Lower lobe of right lung (tissue), 2 donors: Measurements from ENCODE around the gene BMPR1A. TPM values are rescaled to one million over a fixed set of nuclear protein-coding genes. Genes with fewer than 3 reads are reported as not detected.
A peak's percentile ranks its signal among the peaks of the same experiment; 100 is the strongest.

Experiments
- ATAC-seq, 2 donors: fragments of 200-7000 bp; cut with Tn5 transposase; one replicate each; pipeline ENCODE4 v1.9.1; 2020 to 2022; ENCODE audit warnings: mild to moderate bottlenecking in 2 of 2, moderate library complexity in 2 of 2
- DNase-seq: peaks from one replicate; pipeline ENCODE4 v3.0.0-alpha.2; 2020
- H3K27ac ChIP-seq: fragments of 200-600 bp; one replicate; pipeline ENCODE4 v1.8.0; 2022
- H3K27me3 ChIP-seq: fragments of 200-600 bp; one replicate; pipeline ENCODE4 v1.8.0; 2022; ENCODE audit warnings: low read depth
- H3K36me3 ChIP-seq: fragments of 200-600 bp; one replicate; pipeline ENCODE4 v1.8.0; 2022; ENCODE audit warnings: mild to moderate bottlenecking
- H3K4me1 ChIP-seq: fragments of 200-600 bp; one replicate; pipeline ENCODE4 v1.8.0; 2022
- H3K4me3 ChIP-seq: fragments of 200-600 bp; one replicate; pipeline ENCODE4 v1.8.0; 2022; ENCODE audit warnings: mild to moderate bottlenecking
- H3K9me3 ChIP-seq: fragments of 200-600 bp; one replicate; pipeline ENCODE4 v1.8.0; 2022
- CTCF ChIP-seq: fragments of 200-600 bp; IDR thresholded peaks from one replicate; pipeline ENCODE4 v1.8.0; 2022; ENCODE audit warnings: antibody characterized with exemption, mild to moderate bottlenecking
- intact Hi-C: fragments of 100-400 bp; cut with DNase I; formaldehyde crosslinking; loops from one replicate; pipeline ENCODE4 v1.11.0; 2022
- total RNA-seq: library from RNA; stranded (reverse); fragmentation: NEBNext Ultra II Directional; extraction: Animal tissue kit (Norgen Biotek cat#: 25700); gene quantifications from one replicate; pipeline ENCODE4 v1.2.1, GENCODE V29; 2021
- donor health status: DM: no; HTN: yes; CAD: no; lungs with severe emphysema.

The BMPR1A gene
- total RNA-seq, 1 donor from 2014 or later = 37.0 TPM

GRCh38 chr10:86900955-86901354, 144.5 kb downstream of the BMPR1A start:
- H3K4me1 ChIP-seq = peaks cover 4% of the 10 kb centered on the region
- ATAC-seq = peak; percentile 71 to 86
- no peak overlapping the region for H3K4me3 ChIP-seq
- intact Hi-C loops = no loop called here
- H3K36me3 ChIP-seq = peaks cover 11% of the 10 kb centered on the region
- no peaks in the 10 kb centered on the region for H3K9me3 ChIP-seq
- DNase-seq = peak; percentile 62
- no peak overlapping the region for H3K27ac ChIP-seq
- TF ChIP-seq CTCF = no peak
- H3K27me3 ChIP-seq = no peaks in the 10 kb centered on the region

GRCh38 chr10:86904600-86904999, 148.2 kb downstream of the BMPR1A start:
- Histone ChIP-seq H3K9me3 (no peaks in the 10 kb centered on the region), H3K27me3 (no peaks in the 10 kb centered on the region), H3K4me1 (peaks cover 4% of the 10 kb centered on the region), H3K27ac (no peak overlapping the region), H3K4me3 (no peak overlapping the region), H3K36me3 (peaks cover 11% of the 10 kb centered on the region)
- no peak for TF ChIP-seq CTCF
- intact Hi-C loops = no loop called here
- ATAC-seq (no peak), DNase-seq (no peak)

- intact Hi-C loops = no loop called here
- no peaks in the 10 kb centered on the region for H3K9me3 ChIP-seq
- no peaks in the 10 kb centered on the region for H3K27me3 ChIP-seq
- no peak overlapping the region for H3K4me3 ChIP-seq
- DNase-seq (no peak), ATAC-seq (no peak)
- peaks cover 11% of the 10 kb centered on the region for H3K36me3 ChIP-seq
- peaks cover 4% of the 10 kb centered on the region for H3K4me1 ChIP-seq
- H3K27ac ChIP-seq = no peak overlapping the region
- no peak for TF ChIP-seq CTCF
These were observed 149.0 kb downstream of the BMPR1A start for GRCh38 chr10:86905429-86905828.

GRCh38 chr10:86914734-86915133, 158.3 kb downstream of the BMPR1A start:
- Histone ChIP-seq H3K9me3 (no peaks in the 10 kb centered on the region), H3K27ac (no peak overlapping the region), H3K27me3 (no peaks in the 10 kb centered on the region), H3K36me3 (peaks cover 36% of the 10 kb centered on the region), H3K4me1 (no peaks in the 10 kb centered on the region), H3K4me3 (no peak overlapping the region)
- DNase-seq (no peak), ATAC-seq (no peak)
- TF ChIP-seq CTCF = no peak
- intact Hi-C loops = no loop called here

GRCh38 chr10:86918022-86918471, 161.6 kb downstream of the BMPR1A start:
- DNase-seq = no peak
- H3K27me3 ChIP-seq = no peaks in the 10 kb centered on the region
- no peaks in the 10 kb centered on the region for H3K9me3 ChIP-seq
- no peak for ATAC-seq
- no peak overlapping the region for H3K27ac ChIP-seq
- no peaks in the 10 kb centered on the region for H3K4me1 ChIP-seq
- no peak overlapping the region for H3K4me3 ChIP-seq
- H3K36me3 ChIP-seq = peaks cover 62% of the 10 kb centered on the region
- no peak for TF ChIP-seq CTCF
- intact Hi-C loops = no loop called here

GRCh38 chr10:86922553-86922961, 166.1 kb downstream of the BMPR1A start:
- Histone ChIP-seq H3K4me1 (no peaks in the 10 kb centered on the region), H3K27ac (no peak overlapping the region), H3K4me3 (no peak overlapping the region), H3K27me3 (no peaks in the 10 kb centered on the region), H3K36me3 (peaks cover 59% of the 10 kb centered on the region), H3K9me3 (no peaks in the 10 kb centered on the region)
- no peak for DNase-seq
- TF ChIP-seq CTCF = no peak
- ATAC-seq = peak; percentile 86 to 89
- intact Hi-C loops = no loop called here
